Left ventricle myocardium inferior (tissue), 1 donor: ENCODE results near the gene ATP1B3. TPM values are rescaled to one million over a fixed set of nuclear protein-coding genes. Genes with fewer than 3 reads are reported as not detected.

Experiments
- DNase-seq: peaks from one replicate; pipeline ENCODE4 v3.0.0-alpha.2; 2020
- H3K27ac ChIP-seq: fragments of 200-600 bp; replicated peaks from 2 replicates; pipeline ENCODE4 v1.8.0; 2021
- H3K27me3 ChIP-seq: fragments of 200-600 bp; 2 replicates; pipeline ENCODE4 v1.8.0; 2021; ENCODE audit warnings: low read depth
- H3K36me3 ChIP-seq: fragments of 200-600 bp; 2 replicates; pipeline ENCODE4 v1.8.0; 2021
- H3K4me1 ChIP-seq: fragments of 200-600 bp; 2 replicates; pipeline ENCODE4 v1.8.0; 2021
- H3K4me3 ChIP-seq: fragments of 200-600 bp; 2 replicates; pipeline ENCODE4 v1.8.0; 2021; ENCODE audit warnings: mild to moderate bottlenecking, moderate library complexity
- H3K9me3 ChIP-seq: fragments of 200-600 bp; replicated peaks from 2 replicates; pipeline ENCODE4 v1.8.0; 2021
- CTCF ChIP-seq: fragments of 200-600 bp; IDR thresholded peaks from 2 replicates; pipeline ENCODE4 v1.8.0; 2021; ENCODE audit warnings: antibody characterized with exemption, mild to moderate bottlenecking, borderline replicate concordance
- intact Hi-C: fragments of 100-400 bp; cut with micrococcal nuclease; formaldehyde crosslinking; loops from one replicate; pipeline ENCODE4 v1.11.0; 2022
- total RNA-seq: library from RNA; stranded (reverse); fragmentation: NEBNext Ultra II Directional; extraction: Animal tissue kit (Norgen Biotek cat#: 25700); gene quantifications from one replicate; pipeline ENCODE4 v1.2.1, GENCODE V29; 2021
- donor health status: DM: no; HTN: yes; CAD: no; lungs with severe emphysema.

Gene ATP1B3
- total RNA-seq, 1 donor from 2014 or later, result 34.5 TPM

GRCh38 chr3:141955175-141955574 lies 78.7 kb downstream of the ATP1B3 start:
- Histone ChIP-seq H3K27me3 (no peaks in the 10 kb centered on the region), H3K27ac (no peak overlapping the region), H3K4me3 (no peak overlapping the region), H3K9me3 (no peaks in the 10 kb centered on the region), H3K36me3 (peaks cover 36% of the 10 kb centered on the region), H3K4me1 (peaks cover 5% of the 10 kb centered on the region)
- no peak for DNase-seq
- intact Hi-C loops, result no loop called here
- TF ChIP-seq CTCF, result no peak

DNA sequence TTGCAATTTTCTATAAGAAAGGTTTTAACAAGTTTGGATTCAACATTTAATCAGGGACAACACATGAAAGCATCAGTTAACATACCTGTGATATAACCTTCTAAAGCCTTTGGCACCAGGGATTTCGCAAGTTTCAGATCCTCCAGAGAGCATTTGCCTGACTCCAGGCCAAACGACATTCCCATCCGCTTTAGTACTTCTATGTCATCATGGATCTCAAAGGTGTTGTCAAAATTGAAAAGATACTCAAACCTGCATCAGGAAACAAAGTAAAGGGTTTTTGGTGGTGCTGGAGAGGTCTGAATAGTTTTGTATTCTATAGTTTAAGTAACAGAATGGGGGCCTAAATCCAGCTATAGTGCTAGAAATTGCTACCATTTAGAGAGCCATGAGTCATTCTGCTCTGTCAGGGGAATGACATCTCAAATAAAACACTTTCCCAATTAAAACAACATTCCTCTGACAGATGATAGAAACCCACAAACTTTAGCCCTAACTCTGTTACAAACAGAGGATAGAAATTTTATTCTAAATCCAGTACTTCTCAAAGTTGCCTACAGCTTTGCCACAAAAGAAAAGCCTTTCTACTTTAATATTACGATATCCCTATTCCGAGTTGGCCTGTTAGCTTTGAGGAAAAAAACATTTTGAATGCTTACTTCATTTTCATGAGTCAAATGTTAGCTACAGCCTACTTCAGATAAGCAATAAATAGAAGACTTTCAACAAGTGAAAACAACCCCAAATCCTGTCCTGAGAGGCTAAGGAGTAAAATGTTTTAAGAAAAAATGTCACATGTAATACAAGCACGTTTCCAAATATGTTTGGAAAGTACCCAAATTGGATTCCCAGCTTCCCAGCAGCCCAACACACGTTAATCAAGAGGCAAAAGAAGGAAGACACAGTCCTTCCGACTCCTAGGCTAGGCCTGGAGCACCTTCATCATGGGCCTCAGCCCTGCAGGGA lies 83.4 kb downstream of the ATP1B3 start:
- Histone ChIP-seq H3K27me3 (no peaks in the 10 kb centered on the region), H3K4me1 (peaks cover 5% of the 10 kb centered on the region), H3K9me3 (no peaks in the 10 kb centered on the region), H3K36me3 (peaks cover 30% of the 10 kb centered on the region), H3K4me3 (no peak overlapping the region), H3K27ac (peak overlapping the region; percentile 60)
- intact Hi-C loops, result no loop called here
- TF ChIP-seq CTCF, result no peak
- no peak for DNase-seq

DNA sequence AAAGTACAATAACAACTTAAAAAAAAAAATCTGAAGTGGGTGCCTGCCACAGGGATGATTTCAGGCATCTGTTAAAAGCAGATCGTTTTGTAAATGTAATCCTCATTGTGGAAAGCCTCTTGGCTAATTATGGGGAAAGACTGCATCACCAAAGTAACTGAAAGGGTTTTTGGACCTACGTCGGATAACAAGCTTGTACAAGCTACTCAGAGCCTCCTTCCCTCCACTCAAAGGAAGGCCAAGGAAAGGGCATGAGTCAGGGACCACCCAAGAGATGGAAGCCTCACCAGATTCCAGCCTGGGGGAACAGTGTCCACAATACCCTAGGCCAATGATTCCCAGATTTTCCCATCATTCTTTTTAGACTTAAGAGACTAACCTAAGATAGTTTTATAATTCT lies 84.3 kb downstream of the ATP1B3 start:
- Histone ChIP-seq H3K27me3 (no peaks in the 10 kb centered on the region), H3K36me3 (peaks cover 30% of the 10 kb centered on the region), H3K27ac (peak overlapping the region; percentile 60), H3K4me3 (no peak overlapping the region), H3K9me3 (no peaks in the 10 kb centered on the region), H3K4me1 (peaks cover 5% of the 10 kb centered on the region)
- TF ChIP-seq CTCF, result no peak
- DNase-seq, result no peak
- intact Hi-C loops, result no loop called here

DNA sequence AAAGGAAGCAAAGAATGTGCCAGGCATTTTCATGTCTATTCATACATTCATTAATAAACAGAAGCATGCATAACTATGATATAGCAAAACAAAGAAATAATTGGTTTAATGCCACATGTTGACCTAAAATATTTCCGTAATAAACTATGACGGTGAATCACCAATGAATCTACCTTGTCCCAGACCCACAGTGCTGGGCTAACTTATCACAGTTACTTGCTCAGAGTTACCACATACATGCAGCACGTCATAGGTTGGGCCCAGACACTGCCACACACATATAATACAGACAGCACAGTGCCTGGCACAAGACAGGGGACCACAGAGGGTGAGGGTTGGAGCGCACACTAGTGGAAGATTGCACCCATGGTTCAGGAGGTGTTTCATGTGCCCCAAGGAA lies 86.9 kb downstream of the ATP1B3 start:
- DNase-seq, result no peak
- Histone ChIP-seq H3K4me1 (peaks cover 5% of the 10 kb centered on the region), H3K36me3 (peaks cover 21% of the 10 kb centered on the region), H3K4me3 (no peak overlapping the region), H3K9me3 (no peaks in the 10 kb centered on the region), H3K27ac (no peak overlapping the region), H3K27me3 (no peaks in the 10 kb centered on the region)
- intact Hi-C loops, result no loop called here
- no peak for TF ChIP-seq CTCF

GRCh38 chr3:141965471-141965870 lies 89.0 kb downstream of the ATP1B3 start:
- intact Hi-C loops, result no loop called here

More at GRCh38 chr3:141965471-141965870, 89.0 kb downstream of the ATP1B3 start:
- Histone ChIP-seq H3K4me1 (no peaks in the 10 kb centered on the region), H3K9me3 (no peaks in the 10 kb centered on the region), H3K27ac (no peak overlapping the region), H3K4me3 (no peak overlapping the region), H3K36me3 (peaks cover 15% of the 10 kb centered on the region), H3K27me3 (no peaks in the 10 kb centered on the region)
- DNase-seq, result no peak
- TF ChIP-seq CTCF, result no peak
